IMR-90 (cell line): Measurements from ENCODE around the gene MBD3L2B. TPM values are rescaled to one million over a fixed set of nuclear protein-coding genes. Genes with fewer than 3 reads are reported as not detected.
"Not testable (repeated sequence)": the region's sequence is repeated elsewhere in the genome, so short reads cannot be mapped to it uniquely, and the experiment has no call there.

Experiments used
- ATAC-seq: fragments of 200-7000 bp; cut with Tn5 transposase; 2 replicates; pipeline ENCODE4 v1.9.1; 2020; ENCODE audit warnings: low read depth, mild to moderate bottlenecking, moderate library complexity
- BruUV-seq: library from RNA; stranded (reverse); fragments of 400-500 nt; replicated peaks from 2 replicates; lab custom pipeline; 2021; lab: Mats Ljungman, UMichigan
- CTCF ChIA-PET: fragments of 300-600 bp; formaldehyde crosslinking; extraction: SDS; loops from one replicate; lab custom pipeline; 2021; ENCODE audit warnings: antibody characterized with exemption; lab: Yijun Ruan, JAX
- POLR2A ChIA-PET: fragments of 300-600 bp; sonication (Branson Sonifier 250); formaldehyde crosslinking; loops from one replicate; lab custom pipeline; 2022; ENCODE audit warnings: antibody characterized with exemption; ENCODE audit not compliant: unreplicated experiment; lab: Charles Lee
- DNase-seq: peaks from one replicate; pipeline ENCODE4 v3.0.0; 2013
- H2AFZ ChIP-seq: replicated peaks from 2 replicates; pipeline ENCODE3; 2013; ENCODE audit warnings: low read length, mild to moderate bottlenecking; ENCODE audit not compliant: poor library complexity
- H2AK5ac ChIP-seq: 2 replicates; pipeline ENCODE4 v1.6.1; 2013; ENCODE audit warnings: low read depth, low read length, inconsistent platforms
- H2AK9ac ChIP-seq: replicated peaks from 2 replicates; pipeline ENCODE3; 2013; ENCODE audit warnings: mild to moderate bottlenecking, low read depth, low read length, moderate library complexity; ENCODE audit not compliant: poor library complexity
- H2BK120ac ChIP-seq: 2 replicates; pipeline ENCODE4 v1.6.1; 2013; ENCODE audit warnings: low read depth, low read length, inconsistent platforms
- H2BK15ac ChIP-seq: 3 replicates; pipeline ENCODE4 v1.6.1; 2013; ENCODE audit warnings: low read depth, low read length, inconsistent platforms
- H2BK20ac ChIP-seq: 2 replicates; pipeline ENCODE4 v1.6.1; 2013; ENCODE audit warnings: low read depth, mild to moderate bottlenecking, inconsistent platforms, low read length, moderate library complexity
- H2BK5ac ChIP-seq: 2 replicates; pipeline ENCODE4 v1.6.1; 2013; ENCODE audit warnings: mild to moderate bottlenecking, low read depth, low read length, inconsistent platforms; ENCODE audit not compliant: poor library complexity, severe bottlenecking
- H3K14ac ChIP-seq: replicated peaks from 2 replicates; pipeline ENCODE4 v1.6.1; 2013; ENCODE audit warnings: low read depth, low read length, inconsistent platforms
- H3K18ac ChIP-seq: 2 replicates; pipeline ENCODE4 v1.6.1; 2013; ENCODE audit warnings: low read depth, low read length, control low read depth
- H3K23ac ChIP-seq: 2 replicates; pipeline ENCODE4 v1.6.1; 2013; ENCODE audit warnings: low read depth, low read length, inconsistent platforms
- H3K27ac ChIP-seq: 2 replicates; pipeline ENCODE4 v1.5.1; 2013; ENCODE audit warnings: mild to moderate bottlenecking, control low read depth, low read length; ENCODE audit not compliant: insufficient read depth
- H3K27me3 ChIP-seq: 2 replicates; pipeline ENCODE4 v1.6.1; 2013; ENCODE audit warnings: low read length; ENCODE audit not compliant: control insufficient read depth, insufficient read depth
- H3K36me3 ChIP-seq: 2 replicates; pipeline ENCODE4 v1.6.1; 2013; ENCODE audit warnings: low read length, mixed read lengths; ENCODE audit not compliant: control insufficient read depth, insufficient read depth
- H3K4ac ChIP-seq: 2 replicates; pipeline ENCODE4 v1.6.1; 2013; ENCODE audit warnings: low read depth, low read length, inconsistent platforms
- H3K4me1 ChIP-seq: 2 replicates; pipeline ENCODE4 v1.6.1; 2013; ENCODE audit warnings: low read length, mixed read lengths; ENCODE audit not compliant: control insufficient read depth, insufficient read depth
- H3K4me2 ChIP-seq: 2 replicates; pipeline ENCODE4 v1.6.1; 2013; ENCODE audit warnings: low read depth, mild to moderate bottlenecking, control low read depth, low read length, moderate library complexity
- H3K4me3 ChIP-seq: 2 replicates; pipeline ENCODE4 v1.5.1; 2013; ENCODE audit warnings: low read depth, mild to moderate bottlenecking, control low read depth, low read length, moderate library complexity; ENCODE audit not compliant: insufficient read depth
- H3K56ac ChIP-seq: 2 replicates; pipeline ENCODE4 v1.6.1; 2013; ENCODE audit warnings: low read length, inconsistent platforms; ENCODE audit not compliant: insufficient read depth; ENCODE audit errors: extremely low read depth
- H3K79me1 ChIP-seq, 2 experiments: 2 replicates each; pipeline ENCODE4 v1.6.1; 2013; ENCODE audit warnings: low read length in 2 of 2, inconsistent platforms in 1 of 2, low read depth in 1 of 2
- H3K9ac ChIP-seq: 2 replicates; pipeline ENCODE4 v1.6.1; 2013; ENCODE audit warnings: low read depth, low read length, control low read depth
- H3K9me1 ChIP-seq: 2 replicates; pipeline ENCODE4 v1.6.1; 2013; ENCODE audit warnings: low read length, inconsistent platforms; ENCODE audit not compliant: insufficient read depth
- H3K9me3 ChIP-seq: 2 replicates; pipeline ENCODE4 v1.6.1; 2013; ENCODE audit warnings: low read length; ENCODE audit not compliant: control insufficient read depth, insufficient read depth
- H4K20me1 ChIP-seq: 2 replicates; pipeline ENCODE4 v1.6.1; 2013; ENCODE audit warnings: low read length, inconsistent platforms; ENCODE audit not compliant: insufficient read depth
- H4K5ac ChIP-seq: 2 replicates; pipeline ENCODE4 v1.6.1; 2013; ENCODE audit warnings: mild to moderate bottlenecking, low read depth, low read length, control low read depth
- H4K8ac ChIP-seq, 2 experiments: 2 replicates each; pipeline ENCODE4 v1.6.1; 2013; ENCODE audit warnings: low read depth in 2 of 2, low read length in 2 of 2, control low read depth in 1 of 2, inconsistent platforms in 1 of 2
- H4K91ac ChIP-seq: 2 replicates; pipeline ENCODE4 v1.6.1; 2013; ENCODE audit warnings: low read depth, low read length, inconsistent platforms; ENCODE audit not compliant: insufficient read depth
- WGBS, 2 experiments: methylation state at CpG; one replicate each; pipeline versions ENCODE4 v1.1.5 to v1.1.7; 2013; ENCODE audit warnings: missing lambda C conversion rate in 2 of 2; ENCODE audit not compliant: insufficient read length in 1 of 2; ENCODE audit errors: extremely low coverage in 2 of 2; 5-methylcytosine and 5-hydroxymethylcytosine counted together
- dilution Hi-C: fragments of 300-500 bp; cut with HindIII; formaldehyde crosslinking; loops from one replicate; pipeline ENCODE4 v1.14.3; 2018; ENCODE audit warnings: low sequenced_read_pairs; ENCODE audit not compliant: unreplicated experiment
- in situ Hi-C: fragments of 300-500 bp; cut with MboI; formaldehyde crosslinking; loops from 3 replicates; pipeline ENCODE4 v1.14.3; 2019; ENCODE audit warnings: low sequenced_read_pairs, inconsistent platforms, mixed read lengths
- intact Hi-C: fragments of 100-400 bp; cut with micrococcal nuclease; formaldehyde crosslinking; loops from 2 replicates; pipeline ENCODE4 v1.10.0; 2022
- polyA plus RNA-seq, 3 experiments: library from polyadenylated mRNA; depleted of rRNA; stranded (reverse); fragments of >200 nt; gene quantifications; 2 replicates each; pipeline ENCODE4 v1.2.3, GENCODE V29; 2012; ENCODE audit warnings: low replicate concordance in 1 of 3
- total RNA-seq: library from RNA; depleted of rRNA; stranded (reverse); fragments of >200 nt; gene quantifications from 2 replicates; pipeline ENCODE4 v1.2.3, GENCODE V29; 2012

The MBD3L2B gene
- total and polyA plus RNA-seq, 2 of the 4 experiments (the other 2 are of a cell fraction) = not detected

DNA sequence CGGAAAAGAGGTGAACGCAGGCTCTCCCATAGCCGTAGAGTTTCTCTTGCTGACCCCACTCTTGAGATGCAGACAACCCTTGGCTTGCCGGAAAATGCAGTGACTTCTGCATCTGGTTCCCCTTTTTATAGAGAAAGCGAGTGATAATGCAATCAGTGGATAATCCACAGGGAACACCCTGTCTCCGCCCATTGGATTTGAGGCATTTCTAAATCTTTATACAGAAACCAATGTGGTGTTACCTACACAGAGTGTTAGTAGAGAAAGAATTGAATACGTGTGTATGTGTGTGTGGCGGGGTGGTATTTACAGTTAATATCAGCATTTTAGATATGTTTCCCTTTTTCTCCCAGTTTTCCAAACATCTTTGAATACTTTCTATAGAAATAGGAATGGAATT is 37.3 kb upstream of the MBD3L2B start, which contains the start of gene MBD3L3:
Gene MBD3L3 (minus strand): TSS at position 101 of the 400 bp plus-strand sequence. CDS start 71 bp downstream, at position 30.
- WGBS, 2 experiments = no CpG with 5 or more reads among the region's 8 CpGs
- H2AK9ac ChIP-seq, H2BK120ac ChIP-seq, in situ Hi-C loops, H2BK20ac ChIP-seq, H3K27me3 ChIP-seq, H2BK15ac ChIP-seq, H4K91ac ChIP-seq, H2AFZ ChIP-seq, H2AK5ac ChIP-seq, H3K4me3 ChIP-seq, H3K4me1 ChIP-seq, H3K36me3 ChIP-seq, H2BK5ac ChIP-seq, H3K23ac ChIP-seq, ATAC-seq, H4K5ac ChIP-seq, H3K9me3 ChIP-seq, H3K4me2 ChIP-seq, H3K56ac ChIP-seq, intact Hi-C loops, H3K18ac ChIP-seq, H3K14ac ChIP-seq, H4K8ac ChIP-seq, DNase-seq, POLR2A ChIA-PET, CTCF ChIA-PET, H3K27ac ChIP-seq, H3K9me1 ChIP-seq, H3K79me1 ChIP-seq, H4K20me1 ChIP-seq, dilution Hi-C loops, H3K9ac ChIP-seq, H3K4ac ChIP-seq, BruUV-seq: not testable (repeated sequence)

DNA sequence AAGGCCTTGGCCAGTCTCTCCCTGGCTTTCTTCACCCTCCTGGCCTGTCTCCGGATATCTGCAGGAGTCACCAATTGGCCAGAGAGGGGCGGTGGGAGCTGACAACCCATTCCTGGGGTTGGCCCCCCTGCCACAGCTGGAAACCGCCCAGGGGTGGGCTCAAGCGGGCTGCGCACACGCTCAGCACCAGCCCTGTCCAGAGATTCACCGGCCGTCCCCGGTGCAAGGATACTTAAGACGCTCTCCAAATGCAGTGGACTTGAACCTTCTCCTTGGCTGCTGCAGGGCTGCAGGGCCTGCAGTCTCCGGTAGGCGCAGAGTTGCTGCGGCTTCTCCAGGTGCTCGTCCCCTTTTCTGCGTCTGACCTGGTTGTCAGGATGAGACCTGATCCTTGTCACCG is 35.1 kb upstream of the MBD3L2B start:
- H4K8ac ChIP-seq, intact Hi-C loops, H3K9ac ChIP-seq, H3K36me3 ChIP-seq, BruUV-seq, H2AK5ac ChIP-seq, H2BK15ac ChIP-seq, ATAC-seq, H3K4me1 ChIP-seq, POLR2A ChIA-PET, H2BK120ac ChIP-seq, H3K9me3 ChIP-seq, H3K4me2 ChIP-seq, H4K5ac ChIP-seq, H2BK5ac ChIP-seq, H2BK20ac ChIP-seq, H4K91ac ChIP-seq, in situ Hi-C loops, H3K4me3 ChIP-seq, H4K20me1 ChIP-seq, H3K79me1 ChIP-seq, H3K56ac ChIP-seq, dilution Hi-C loops, H3K9me1 ChIP-seq, H2AK9ac ChIP-seq, H3K4ac ChIP-seq, H2AFZ ChIP-seq, CTCF ChIA-PET, H3K27ac ChIP-seq, H3K14ac ChIP-seq, H3K23ac ChIP-seq, DNase-seq, H3K18ac ChIP-seq, H3K27me3 ChIP-seq: not testable (repeated sequence)
- no CpG with 5 or more reads among the region's 16 CpGs for WGBS, 2 experiments
